ENCODE measurements around the gene ALDH1L1.

ALDH1L1 gene

GRCh38 chr3:126107957-126108675 lies 72.3 kb downstream of the ALDH1L1 start:
- TF ChIP-seq SIN3A (IDR thresholded peaks at IDR 0.05; ENCODE audit: borderline replicate concordance, insufficient read depth, low read length), result no peak
- TF ChIP-seq FOXP2 (optimal IDR thresholded peaks at IDR 0.05; ENCODE audit: borderline replicate concordance, extremely low read depth, extremely low read length, insufficient read depth), result no peak
- no peak for TF ChIP-seq TAF1 (IDR thresholded peaks at IDR 0.05; ENCODE audit: borderline replicate concordance, insufficient read depth, low read length)
- no peak for TF ChIP-seq REST (IDR thresholded peaks at IDR 0.05; ENCODE audit: insufficient read depth in 1 of 2, low read depth in 2 of 2, low read length in 2 of 2)
- no peak for TF ChIP-seq POLR2AphosphoS5 (IDR thresholded peaks at IDR 0.05; ENCODE audit: low read depth, low read length)

- no peak for TF ChIP-seq SIN3A (IDR thresholded peaks at IDR 0.05; ENCODE audit: borderline replicate concordance, insufficient read depth, low read length)
- TF ChIP-seq FOXP2 (optimal IDR thresholded peaks at IDR 0.05; ENCODE audit: borderline replicate concordance, extremely low read depth, extremely low read length, insufficient read depth), result no peak
- TF ChIP-seq POLR2AphosphoS5 (IDR thresholded peaks at IDR 0.05; ENCODE audit: low read depth, low read length), result no peak
- no peak for TF ChIP-seq TAF1 (IDR thresholded peaks at IDR 0.05; ENCODE audit: borderline replicate concordance, insufficient read depth, low read length)
- no peak for TF ChIP-seq REST (IDR thresholded peaks at IDR 0.05; ENCODE audit: insufficient read depth in 1 of 2, low read depth in 2 of 2, low read length in 2 of 2)
These were observed 73.0 kb downstream of the ALDH1L1 start for GRCh38 chr3:126107203-126107939.

- TF ChIP-seq SIN3A (IDR thresholded peaks at IDR 0.05; ENCODE audit: borderline replicate concordance, insufficient read depth, low read length), result no peak
- no peak for TF ChIP-seq TAF1 (IDR thresholded peaks at IDR 0.05; ENCODE audit: borderline replicate concordance, insufficient read depth, low read length)
- no peak for TF ChIP-seq POLR2AphosphoS5 (IDR thresholded peaks at IDR 0.05; ENCODE audit: low read depth, low read length)
- no peak for TF ChIP-seq REST (IDR thresholded peaks at IDR 0.05; ENCODE audit: insufficient read depth in 1 of 2, low read depth in 2 of 2, low read length in 2 of 2)
- TF ChIP-seq FOXP2 (optimal IDR thresholded peaks at IDR 0.05; ENCODE audit: borderline replicate concordance, extremely low read depth, extremely low read length, insufficient read depth), result no peak
These were observed 73.8 kb downstream of the ALDH1L1 start for GRCh38 chr3:126106336-126107202.

GRCh38 chr3:126105691-126106187 lies 74.6 kb downstream of the ALDH1L1 start:
- no peak for TF ChIP-seq SIN3A (IDR thresholded peaks at IDR 0.05; ENCODE audit: borderline replicate concordance, insufficient read depth, low read length)
- TF ChIP-seq POLR2AphosphoS5 (IDR thresholded peaks at IDR 0.05; ENCODE audit: low read depth, low read length), result no peak
- no peak for TF ChIP-seq REST (IDR thresholded peaks at IDR 0.05; ENCODE audit: insufficient read depth in 1 of 2, low read depth in 2 of 2, low read length in 2 of 2)
- TF ChIP-seq TAF1 (IDR thresholded peaks at IDR 0.05; ENCODE audit: borderline replicate concordance, insufficient read depth, low read length), result no peak
- TF ChIP-seq FOXP2 (optimal IDR thresholded peaks at IDR 0.05; ENCODE audit: borderline replicate concordance, extremely low read depth, extremely low read length, insufficient read depth), result no peak

All from PFSK-1 (cell line).